Neural cell (in vitro differentiated cells): Measurements from ENCODE around the gene ACSL6. TPM values are rescaled to one million over a fixed set of nuclear protein-coding genes. Genes with fewer than 3 reads are reported as not detected.

Experiments
- H2AFZ ChIP-seq: fragments of 200-600, 300-800 bp; sonication (generic), shearing (Covaris generic); 2 replicates; pipeline ENCODE4 v1.6.0; 2014; ENCODE audit warnings: low read depth, mild to moderate bottlenecking, antibody characterized with exemption, low read length, moderate library complexity
- H3F3A ChIP-seq: fragments of 200-600 bp; shearing (Covaris generic); 2 replicates; pipeline ENCODE4 v1.6.1; 2016; ENCODE audit warnings: mild to moderate bottlenecking, moderate library complexity, mixed read lengths, antibody characterized with exemption, low read length; ENCODE audit not compliant: insufficient read depth, poor library complexity, severe bottlenecking
- H3K27ac ChIP-seq: fragments of 200-600, 300-800 bp; sonication (generic), shearing (Covaris generic); 2 replicates; pipeline ENCODE4 v1.5.1; 2014; ENCODE audit warnings: mild to moderate bottlenecking, low read length, moderate library complexity
- H3K27me3 ChIP-seq: fragments of 300-800, 200-600 bp; sonication (generic), shearing (Covaris generic); 2 replicates; pipeline ENCODE4 v1.6.0; 2014; ENCODE audit warnings: mild to moderate bottlenecking, low read depth, low read length, moderate library complexity; ENCODE audit not compliant: insufficient read depth
- H3K36me3 ChIP-seq: fragments of 300-800, 200-600 bp; sonication (generic), shearing (Covaris generic); 2 replicates; pipeline ENCODE4 v1.5.1; 2014; ENCODE audit warnings: mild to moderate bottlenecking, antibody characterized with exemption, low read length, moderate library complexity; ENCODE audit not compliant: insufficient read depth
- H3K4me2 ChIP-seq: fragments of 300-800, 200-600 bp; sonication (generic), shearing (Covaris generic); 2 replicates; pipeline ENCODE4 v1.6.0; 2014; ENCODE audit warnings: mild to moderate bottlenecking, low read length
- H3K4me3 ChIP-seq: fragments of 300-800, 200-600 bp; sonication (generic), shearing (Covaris generic); 2 replicates; pipeline ENCODE4 v1.5.1; 2014; ENCODE audit warnings: mild to moderate bottlenecking, low read length, moderate library complexity
- H3K79me2 ChIP-seq: fragments of 200-600 bp; shearing (Covaris generic); replicated peaks from 2 replicates; pipeline ENCODE4 v1.6.0; 2014; ENCODE audit warnings: mild to moderate bottlenecking, low read length, moderate library complexity; ENCODE audit not compliant: insufficient read depth
- H3K9ac ChIP-seq: fragments of 300-800, 200-600 bp; sonication (generic), shearing (Covaris generic); 2 replicates; pipeline ENCODE4 v1.6.1; 2016; ENCODE audit warnings: mild to moderate bottlenecking, low read length, mixed read lengths
- H3K9me2 ChIP-seq: fragments of 200-600 bp; shearing (Covaris generic); 2 replicates; pipeline ENCODE4 v1.6.1; 2016; ENCODE audit warnings: mild to moderate bottlenecking, low read length, mixed read lengths; ENCODE audit not compliant: insufficient read depth
- H3K9me3 ChIP-seq: fragments of 200-600, 300-800 bp; sonication (generic), shearing (Covaris generic); 2 replicates; pipeline ENCODE4 v1.6.1; 2016; ENCODE audit warnings: mild to moderate bottlenecking, mixed run types, low read length, moderate library complexity, mixed read lengths
- H4K20me1 ChIP-seq: fragments of 200-600 bp; shearing (Covaris generic); 2 replicates; pipeline ENCODE4 v1.6.1; 2016; ENCODE audit warnings: mild to moderate bottlenecking, mixed run types; ENCODE audit not compliant: insufficient read depth
- CTCF ChIP-seq: fragments of 450-650 bp; IDR thresholded peaks from 2 replicates; pipeline ENCODE4 v1.5.1; 2014; ENCODE audit warnings: antibody characterized with exemption, mild to moderate bottlenecking, moderate library complexity; ENCODE audit not compliant: poor library complexity, severe bottlenecking
- EP300 ChIP-seq: fragments of 450-650 bp; conservative IDR thresholded peaks from 2 replicates; pipeline ENCODE4 v1.6.1; 2014; ENCODE audit warnings: antibody characterized with exemption, mild to moderate bottlenecking, moderate library complexity; ENCODE audit not compliant: poor library complexity, severe bottlenecking
- EZH2 ChIP-seq: fragments of 200-600, 300-800 bp; shearing (Covaris generic), sonication (generic); IDR thresholded peaks from 2 replicates; pipeline ENCODE4 v1.6.1; 2014; ENCODE audit warnings: antibody characterized with exemption, low read length, borderline replicate concordance, mild to moderate bottlenecking; ENCODE audit not compliant: insufficient read depth, poor library complexity, severe bottlenecking
- MXI1 ChIP-seq: fragments of 450-650 bp; conservative IDR thresholded peaks from 2 replicates; pipeline ENCODE4 v1.6.1; 2014; ENCODE audit warnings: antibody characterized with exemption, mild to moderate bottlenecking; ENCODE audit not compliant: poor library complexity, severe bottlenecking
- POLR2AphosphoS5 ChIP-seq: IDR thresholded peaks from 2 replicates; pipeline ENCODE4 v1.6.1; 2012
- RAD21 ChIP-seq: fragments of 450-650 bp; conservative IDR thresholded peaks from 2 replicates; pipeline ENCODE4 v1.6.1; 2014; ENCODE audit warnings: antibody characterized with exemption, mild to moderate bottlenecking, moderate library complexity
- REST ChIP-seq: IDR thresholded peaks from 2 replicates; pipeline ENCODE4 v1.6.1; 2012; ENCODE audit warnings: borderline replicate concordance
- SMC3 ChIP-seq: fragments of 450-650 bp; conservative IDR thresholded peaks from 2 replicates; pipeline ENCODE4 v1.6.1; 2014; ENCODE audit warnings: antibody characterized with exemption, mild to moderate bottlenecking, moderate library complexity; ENCODE audit not compliant: poor library complexity
- TAF1 ChIP-seq: IDR thresholded peaks from 2 replicates; pipeline ENCODE4 v1.6.1; 2012; ENCODE audit warnings: low read depth
- polyA plus RNA-seq: library from polyadenylated mRNA; depleted of rRNA; stranded (reverse); fragments of >200 nt; gene quantifications from 2 replicates; pipeline ENCODE4 v1.2.3, GENCODE V29; 2014

The ACSL6 gene
- polyA plus RNA-seq, 1 donor from 2014 or later: 30.5 TPM

- TF ChIP-seq REST (no peak), MXI1 (no peak), POLR2AphosphoS5 (no peak), EZH2 (no peak), EP300 (no peak), CTCF (no peak), RAD21 (no peak), SMC3 (no peak), TAF1 (no peak)
- no peak overlapping the region for H2AFZ ChIP-seq
- H3F3A ChIP-seq: no peaks in the 10 kb centered on the region
Measured at GRCh38 chr5:132001647-132002561, 9.6 kb downstream of the ACSL6 start.

GRCh38 chr5:132000677-132001453 lies 10.6 kb downstream of the ACSL6 start:
- Histone ChIP-seq H4K20me1 (no peaks in the 10 kb centered on the region), H3K36me3 (no peaks in the 10 kb centered on the region), H3K27me3 (no peaks in the 10 kb centered on the region), H2AFZ (no peak overlapping the region), H3K9me2 (no peaks in the 10 kb centered on the region), H3F3A (no peaks in the 10 kb centered on the region), H3K4me2 (no peak overlapping the region), H3K9me3 (no peaks in the 10 kb centered on the region), H3K4me3 (no peak overlapping the region), H3K27ac (no peak overlapping the region), H3K79me2 (no peaks in the 10 kb centered on the region), H3K9ac (no peak overlapping the region)
- no peak for TF ChIP-seq TAF1
- no peak for TF ChIP-seq MXI1

More at GRCh38 chr5:132001647-132002561, 9.6 kb downstream of the ACSL6 start:
- Histone ChIP-seq H3K9ac (no peak overlapping the region), H3K27ac (no peak overlapping the region), H4K20me1 (no peaks in the 10 kb centered on the region), H3K36me3 (no peaks in the 10 kb centered on the region), H3K4me2 (no peak overlapping the region), H3K9me3 (no peaks in the 10 kb centered on the region), H3K9me2 (no peaks in the 10 kb centered on the region), H3K79me2 (no peaks in the 10 kb centered on the region), H3K4me3 (no peak overlapping the region), H3K27me3 (no peaks in the 10 kb centered on the region)
